Measurements from ENCODE around the gene CYB5R2.
A peak's percentile ranks its signal among the peaks of the same experiment; 100 is the strongest.

DNA sequence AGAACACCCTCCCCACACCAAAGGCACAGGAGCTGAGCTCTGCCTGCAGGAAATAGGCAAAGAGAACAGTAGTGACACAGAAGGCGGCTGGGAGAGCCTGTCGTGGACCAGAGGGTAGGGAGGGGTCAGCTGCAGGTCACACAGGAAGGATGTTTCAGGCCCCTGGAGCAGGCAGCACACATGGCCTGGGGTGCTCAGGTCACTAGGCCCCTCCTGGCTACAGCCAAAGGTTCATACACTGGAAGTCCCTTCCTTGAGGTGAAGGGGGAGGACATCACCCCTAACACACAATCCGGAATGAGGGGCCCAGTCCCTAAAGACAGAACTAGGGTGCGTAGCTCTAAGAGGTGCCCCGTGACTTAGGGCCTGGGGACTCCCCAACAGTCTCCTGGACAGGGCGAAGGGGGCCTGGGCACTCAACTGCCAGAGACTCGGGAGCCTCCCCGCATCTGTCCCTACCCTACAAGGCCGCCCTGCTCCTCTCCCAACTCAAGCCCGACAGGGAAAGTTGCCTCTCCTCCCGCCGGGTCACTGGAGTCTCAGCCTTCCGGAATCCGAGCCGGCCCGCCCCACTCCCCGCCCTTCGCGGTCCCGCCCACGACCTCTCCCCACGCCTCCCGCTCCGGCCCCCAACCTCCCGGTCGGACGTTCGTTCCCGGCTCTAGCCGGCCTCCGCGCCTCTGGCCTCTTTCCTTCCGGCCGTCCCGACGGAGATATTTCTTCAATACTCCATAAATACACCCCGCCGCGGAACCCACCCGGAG is at the start of gene CYB5R2:
- TF ChIP-seq, protein P1, sequence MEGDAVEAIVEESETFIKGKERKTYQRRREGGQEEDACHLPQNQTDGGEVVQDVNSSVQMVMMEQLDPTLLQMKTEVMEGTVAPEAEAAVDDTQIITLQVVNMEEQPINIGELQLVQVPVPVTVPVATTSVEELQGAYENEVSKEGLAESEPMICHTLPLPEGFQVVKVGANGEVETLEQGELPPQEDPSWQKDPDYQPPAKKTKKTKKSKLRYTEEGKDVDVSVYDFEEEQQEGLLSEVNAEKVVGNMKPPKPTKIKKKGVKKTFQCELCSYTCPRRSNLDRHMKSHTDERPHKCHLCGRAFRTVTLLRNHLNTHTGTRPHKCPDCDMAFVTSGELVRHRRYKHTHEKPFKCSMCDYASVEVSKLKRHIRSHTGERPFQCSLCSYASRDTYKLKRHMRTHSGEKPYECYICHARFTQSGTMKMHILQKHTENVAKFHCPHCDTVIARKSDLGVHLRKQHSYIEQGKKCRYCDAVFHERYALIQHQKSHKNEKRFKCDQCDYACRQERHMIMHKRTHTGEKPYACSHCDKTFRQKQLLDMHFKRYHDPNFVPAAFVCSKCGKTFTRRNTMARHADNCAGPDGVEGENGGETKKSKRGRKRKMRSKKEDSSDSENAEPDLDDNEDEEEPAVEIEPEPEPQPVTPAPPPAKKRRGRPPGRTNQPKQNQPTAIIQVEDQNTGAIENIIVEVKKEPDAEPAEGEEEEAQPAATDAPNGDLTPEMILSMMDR (IDR thresholded peaks at IDR 0.05; ENCODE audit: low read depth, low read length, missing input control) = no peak
- TF ChIP-seq SP1 (IDR thresholded peaks at IDR 0.05) (no peak), GABPA (IDR thresholded peaks at IDR 0.05 in 1 of 2, conservative IDR thresholded peaks at IDR 0.05 in 1 of 2) (no peak), TAF1 (conservative IDR thresholded peaks at IDR 0.05) (no peak), YY1 (IDR thresholded peaks at IDR 0.05) (no peak)
- TF ChIP-seq, protein P2, sequence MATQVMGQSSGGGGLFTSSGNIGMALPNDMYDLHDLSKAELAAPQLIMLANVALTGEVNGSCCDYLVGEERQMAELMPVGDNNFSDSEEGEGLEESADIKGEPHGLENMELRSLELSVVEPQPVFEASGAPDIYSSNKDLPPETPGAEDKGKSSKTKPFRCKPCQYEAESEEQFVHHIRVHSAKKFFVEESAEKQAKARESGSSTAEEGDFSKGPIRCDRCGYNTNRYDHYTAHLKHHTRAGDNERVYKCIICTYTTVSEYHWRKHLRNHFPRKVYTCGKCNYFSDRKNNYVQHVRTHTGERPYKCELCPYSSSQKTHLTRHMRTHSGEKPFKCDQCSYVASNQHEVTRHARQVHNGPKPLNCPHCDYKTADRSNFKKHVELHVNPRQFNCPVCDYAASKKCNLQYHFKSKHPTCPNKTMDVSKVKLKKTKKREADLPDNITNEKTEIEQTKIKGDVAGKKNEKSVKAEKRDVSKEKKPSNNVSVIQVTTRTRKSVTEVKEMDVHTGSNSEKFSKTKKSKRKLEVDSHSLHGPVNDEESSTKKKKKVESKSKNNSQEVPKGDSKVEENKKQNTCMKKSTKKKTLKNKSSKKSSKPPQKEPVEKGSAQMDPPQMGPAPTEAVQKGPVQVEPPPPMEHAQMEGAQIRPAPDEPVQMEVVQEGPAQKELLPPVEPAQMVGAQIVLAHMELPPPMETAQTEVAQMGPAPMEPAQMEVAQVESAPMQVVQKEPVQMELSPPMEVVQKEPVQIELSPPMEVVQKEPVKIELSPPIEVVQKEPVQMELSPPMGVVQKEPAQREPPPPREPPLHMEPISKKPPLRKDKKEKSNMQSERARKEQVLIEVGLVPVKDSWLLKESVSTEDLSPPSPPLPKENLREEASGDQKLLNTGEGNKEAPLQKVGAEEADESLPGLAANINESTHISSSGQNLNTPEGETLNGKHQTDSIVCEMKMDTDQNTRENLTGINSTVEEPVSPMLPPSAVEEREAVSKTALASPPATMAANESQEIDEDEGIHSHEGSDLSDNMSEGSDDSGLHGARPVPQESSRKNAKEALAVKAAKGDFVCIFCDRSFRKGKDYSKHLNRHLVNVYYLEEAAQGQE (IDR thresholded peaks at IDR 0.05) = peak; percentile 45
